Measurements from ENCODE around the gene TNRC6C. TPM values are rescaled to one million over a fixed set of nuclear protein-coding genes. Genes with fewer than 3 reads are reported as not detected.
A peak's percentile ranks its signal among the peaks of the same experiment; 100 is the strongest.

TNRC6C gene
- total and polyA plus RNA-seq, 2 of the 13 experiments (the other 11 are each of a cell fraction or from before 2014, with no cell fraction given) = 0.66 to 4.9 TPM

DNA sequence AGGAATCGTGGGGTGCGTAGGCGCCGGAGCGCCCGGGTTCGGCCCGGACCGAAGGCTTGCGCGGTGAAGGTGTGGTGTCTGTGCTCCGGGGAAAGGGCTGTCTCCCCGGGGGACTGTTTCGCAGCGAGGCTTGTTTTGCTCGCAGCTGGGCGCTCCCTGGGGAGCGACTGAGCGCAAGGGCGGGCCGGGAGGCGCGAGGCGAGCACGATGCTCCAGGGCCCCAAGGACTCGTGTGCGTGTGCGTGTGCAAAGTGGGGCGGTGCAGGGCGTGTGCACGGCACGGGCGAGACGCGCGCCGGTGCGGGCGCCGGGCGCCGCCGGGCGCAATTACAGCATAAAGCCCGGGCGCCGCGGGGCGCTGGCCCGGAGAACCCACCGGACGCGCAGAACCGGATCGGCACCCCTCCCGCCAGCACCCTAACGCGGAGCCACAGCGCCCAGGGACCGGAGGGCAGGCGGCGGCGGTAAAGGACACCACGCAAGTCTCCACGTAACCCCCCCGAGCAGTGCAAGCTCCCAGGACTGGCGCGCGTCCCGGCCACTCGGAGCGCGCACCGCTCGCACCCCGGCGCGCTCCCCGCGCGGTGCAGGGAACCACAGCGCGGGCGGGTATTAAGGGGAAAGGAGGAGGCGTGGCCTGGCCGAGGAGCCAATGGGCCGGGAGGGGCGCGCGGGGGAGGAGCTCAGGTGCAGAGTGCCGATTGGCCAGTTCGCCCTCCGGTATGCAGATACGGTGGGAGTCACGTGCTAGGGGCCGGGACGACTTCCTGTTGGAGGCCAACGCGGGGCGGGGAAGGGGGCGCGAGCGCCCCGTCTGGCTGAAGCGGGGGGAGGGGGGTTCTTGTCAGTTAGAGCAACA, at the start of gene TNRC6C (continued):
- TF ChIP-seq ZNF660 (CRISPR knock-in tag; IDR thresholded peaks at IDR 0.05; ENCODE audit: borderline replicate concordance, low read depth) = no peak; the same call in 1 of the 2 replicates
- TF ChIP-seq MLX (CRISPR knock-in tag; IDR thresholded peaks at IDR 0.05) = peak; percentile 68
- peak in 1 of 2 experiments; percentile 91; a peak in 3 of 4 replicates for TF ChIP-seq KLF16 (CRISPR knock-in tag; IDR thresholded peaks at IDR 0.05)
- peak; percentile 81; the same call in 1 of the 2 replicates for TF ChIP-seq LBX2 (CRISPR knock-in tag; IDR thresholded peaks at IDR 0.05; ENCODE audit: borderline replicate concordance)
- TF ChIP-seq ZNF331 (CRISPR knock-in tag; IDR thresholded peaks at IDR 0.05) = peak; percentile 73
- TF ChIP-seq ZSCAN25 (CRISPR knock-in tag; IDR thresholded peaks at IDR 0.05) = no peak; the same call in 1 of the 2 replicates
- peak; percentile 61; the same call in 1 of the 2 replicates for TF ChIP-seq MEIS1 (CRISPR knock-in tag; IDR thresholded peaks at IDR 0.05; ENCODE audit: borderline replicate concordance)
- TF ChIP-seq SIN3A (IDR thresholded peaks at IDR 0.05; ENCODE audit: borderline replicate concordance, low read depth, low read length) = no peak; the same call in 1 of the 2 replicates
- TF ChIP-seq ZSCAN9 (CRISPR knock-in tag; IDR thresholded peaks at IDR 0.05; ENCODE audit: borderline replicate concordance) = 0 out of 2 replicates have a peak, but pooled peaks have one; percentile 57
- no peak for TF ChIP-seq ZNF382 (CRISPR knock-in tag; IDR thresholded peaks at IDR 0.05; ENCODE audit: borderline replicate concordance)
- TF ChIP-seq ZNF20 (CRISPR knock-in tag; IDR thresholded peaks at IDR 0.05) = no peak
- TF ChIP-seq DMAP1 (CRISPR knock-in tag; IDR thresholded peaks at IDR 0.05) = peak; percentile 57; the same call in 1 of the 2 replicates
- no peak for TF ChIP-seq FOXP1 (IDR thresholded peaks at IDR 0.05)
- TF ChIP-seq FOXP1 (CRISPR knock-in tag; IDR thresholded peaks at IDR 0.05) = 0 out of 2 replicates have a peak, but pooled peaks have one; percentile 37
- peak; percentile 61 for TF ChIP-seq PRDM15 (CRISPR knock-in tag; IDR thresholded peaks at IDR 0.05)
- no peak; the same call in 1 of the 2 replicates for TF ChIP-seq MEF2D (CRISPR knock-in tag; IDR thresholded peaks at IDR 0.05)
- TF ChIP-seq ZNF362 (CRISPR knock-in tag; IDR thresholded peaks at IDR 0.05; ENCODE audit: borderline replicate concordance) = peak; percentile 39; the same call in 1 of the 2 replicates
- peak; percentile 88 for TF ChIP-seq NFKB2 (CRISPR knock-in tag; IDR thresholded peaks at IDR 0.05; ENCODE audit: borderline replicate concordance)
- TF ChIP-seq NR2C2 (CRISPR knock-in tag; IDR thresholded peaks at IDR 0.05; ENCODE audit: borderline replicate concordance) = 0 out of 2 replicates have a peak, but pooled peaks have one; percentile 64
- TF ChIP-seq SP140L (CRISPR knock-in tag; IDR thresholded peaks at IDR 0.05; ENCODE audit: borderline replicate concordance) = peak; percentile 67; the same call in 1 of the 2 replicates
- TF ChIP-seq, protein P1, sequence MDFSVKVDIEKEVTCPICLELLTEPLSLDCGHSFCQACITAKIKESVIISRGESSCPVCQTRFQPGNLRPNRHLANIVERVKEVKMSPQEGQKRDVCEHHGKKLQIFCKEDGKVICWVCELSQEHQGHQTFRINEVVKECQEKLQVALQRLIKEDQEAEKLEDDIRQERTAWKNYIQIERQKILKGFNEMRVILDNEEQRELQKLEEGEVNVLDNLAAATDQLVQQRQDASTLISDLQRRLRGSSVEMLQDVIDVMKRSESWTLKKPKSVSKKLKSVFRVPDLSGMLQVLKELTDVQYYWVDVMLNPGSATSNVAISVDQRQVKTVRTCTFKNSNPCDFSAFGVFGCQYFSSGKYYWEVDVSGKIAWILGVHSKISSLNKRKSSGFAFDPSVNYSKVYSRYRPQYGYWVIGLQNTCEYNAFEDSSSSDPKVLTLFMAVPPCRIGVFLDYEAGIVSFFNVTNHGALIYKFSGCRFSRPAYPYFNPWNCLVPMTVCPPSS (IDR thresholded peaks at IDR 0.05) = no peak
- peak; percentile 90 for TF ChIP-seq EEA1 (CRISPR knock-in tag; IDR thresholded peaks at IDR 0.05; ENCODE audit: borderline replicate concordance)
